ENCODE results near the gene NRP2.

DNA sequence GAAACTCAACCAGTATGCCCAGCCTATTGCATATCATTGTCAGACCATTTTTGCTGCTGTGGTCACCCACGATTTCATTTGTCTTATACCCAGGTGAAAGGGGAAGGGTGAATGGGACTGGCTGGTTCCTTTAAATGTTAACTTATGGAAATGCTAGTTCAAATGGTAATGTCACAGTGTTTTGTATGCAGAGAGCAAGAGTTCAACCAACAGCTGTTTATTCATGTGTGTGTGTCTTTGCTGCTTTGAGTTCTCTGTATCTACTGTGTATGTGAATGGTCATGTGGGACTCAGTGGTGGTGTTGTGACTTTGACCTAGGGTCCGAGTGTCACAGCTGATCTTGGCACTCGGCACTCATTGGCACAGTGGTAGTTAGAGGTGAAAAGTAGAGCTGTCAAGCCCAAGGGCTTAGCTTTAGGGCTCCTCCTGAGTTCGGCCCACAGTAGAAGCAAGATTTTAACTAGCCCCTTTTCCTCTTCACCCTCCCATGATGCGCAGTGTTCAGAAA, 114.6 kb downstream of the NRP2 start:
- TF ChIP-seq POLR2A (IDR thresholded peaks at IDR 0.05; ENCODE audit: low read depth, low read length) = no peak
- TF ChIP-seq POLR2AphosphoS5 (IDR thresholded peaks at IDR 0.05; ENCODE audit: low read depth, low read length) = no peak
